GM19193 (cell line): ENCODE measurements around the gene CSGALNACT2.

Source experiments
- POLR2A ChIP-seq: IDR thresholded peaks from 4 replicates; pipeline ENCODE4 v1.6.1; 2011; ENCODE audit not compliant: insufficient read depth, insufficient read length; ENCODE audit errors: extremely low read depth

Gene CSGALNACT2

DNA sequence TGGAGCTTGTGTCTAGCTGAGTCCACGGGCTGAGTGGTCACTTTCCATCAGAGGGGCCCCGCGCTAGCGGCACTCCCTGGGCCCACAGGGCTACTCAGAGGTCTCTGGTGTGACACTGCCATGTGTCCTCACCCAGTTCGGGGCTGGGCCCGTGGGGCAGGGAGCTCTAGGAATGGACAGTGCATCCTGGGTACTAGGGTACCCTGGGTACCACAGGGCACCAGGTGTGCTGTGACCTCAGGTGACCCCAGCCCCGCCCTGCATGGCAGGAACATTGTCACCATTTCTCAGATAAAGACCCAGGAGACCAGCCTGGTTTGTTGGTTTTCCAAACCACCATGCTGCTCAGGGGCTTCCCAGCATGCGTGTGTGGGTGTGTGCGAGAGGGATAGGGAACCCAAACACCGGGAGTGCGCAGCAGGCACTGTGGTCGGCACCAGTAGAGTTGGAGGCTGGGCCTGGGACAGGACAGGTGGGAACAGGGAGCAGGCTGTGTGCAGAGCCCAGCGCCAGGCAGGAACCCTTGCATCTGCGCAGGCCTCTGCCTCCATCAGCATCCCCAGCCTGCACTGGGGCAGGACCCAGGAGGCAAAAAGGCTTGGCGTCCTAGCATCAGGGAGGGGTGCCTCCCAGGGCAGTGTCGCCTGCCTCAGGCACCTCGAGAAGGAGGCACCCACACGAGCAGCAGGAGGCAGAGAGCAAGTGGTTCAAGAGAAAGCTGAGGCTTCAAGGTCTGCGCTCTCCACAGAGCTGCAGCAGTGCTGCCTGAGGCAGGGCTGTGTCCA is 19.4 kb upstream of the CSGALNACT2 start:
- TF ChIP-seq POLR2A = no peak

DNA sequence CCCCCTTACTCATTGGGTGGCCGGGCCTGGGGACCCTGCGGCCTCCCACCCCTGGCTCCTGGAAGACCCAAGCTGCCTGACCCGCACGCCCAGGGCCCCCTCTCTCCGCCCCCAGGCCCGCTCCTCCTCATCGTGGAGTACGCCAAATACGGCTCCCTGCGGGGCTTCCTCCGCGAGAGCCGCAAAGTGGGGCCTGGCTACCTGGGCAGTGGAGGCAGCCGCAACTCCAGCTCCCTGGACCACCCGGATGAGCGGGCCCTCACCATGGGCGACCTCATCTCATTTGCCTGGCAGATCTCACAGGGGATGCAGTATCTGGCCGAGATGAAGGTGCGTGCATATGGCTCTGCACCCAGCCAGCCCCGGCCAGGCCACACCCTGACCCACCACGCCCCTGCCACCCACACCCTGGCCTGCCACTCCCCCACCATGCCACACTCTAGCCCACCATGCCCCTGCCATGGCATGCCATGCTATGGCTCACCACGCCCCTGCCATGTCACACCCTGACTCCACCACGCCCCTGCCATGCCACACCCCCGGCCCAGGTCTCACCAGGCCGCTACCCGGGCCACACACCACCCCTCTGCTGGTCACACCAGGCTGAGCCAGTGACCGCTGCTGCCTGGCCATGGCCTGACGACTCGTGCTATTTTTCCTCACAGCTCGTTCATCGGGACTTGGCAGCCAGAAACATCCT is 18.7 kb upstream of the CSGALNACT2 start:
- no peak for TF ChIP-seq POLR2A

DNA sequence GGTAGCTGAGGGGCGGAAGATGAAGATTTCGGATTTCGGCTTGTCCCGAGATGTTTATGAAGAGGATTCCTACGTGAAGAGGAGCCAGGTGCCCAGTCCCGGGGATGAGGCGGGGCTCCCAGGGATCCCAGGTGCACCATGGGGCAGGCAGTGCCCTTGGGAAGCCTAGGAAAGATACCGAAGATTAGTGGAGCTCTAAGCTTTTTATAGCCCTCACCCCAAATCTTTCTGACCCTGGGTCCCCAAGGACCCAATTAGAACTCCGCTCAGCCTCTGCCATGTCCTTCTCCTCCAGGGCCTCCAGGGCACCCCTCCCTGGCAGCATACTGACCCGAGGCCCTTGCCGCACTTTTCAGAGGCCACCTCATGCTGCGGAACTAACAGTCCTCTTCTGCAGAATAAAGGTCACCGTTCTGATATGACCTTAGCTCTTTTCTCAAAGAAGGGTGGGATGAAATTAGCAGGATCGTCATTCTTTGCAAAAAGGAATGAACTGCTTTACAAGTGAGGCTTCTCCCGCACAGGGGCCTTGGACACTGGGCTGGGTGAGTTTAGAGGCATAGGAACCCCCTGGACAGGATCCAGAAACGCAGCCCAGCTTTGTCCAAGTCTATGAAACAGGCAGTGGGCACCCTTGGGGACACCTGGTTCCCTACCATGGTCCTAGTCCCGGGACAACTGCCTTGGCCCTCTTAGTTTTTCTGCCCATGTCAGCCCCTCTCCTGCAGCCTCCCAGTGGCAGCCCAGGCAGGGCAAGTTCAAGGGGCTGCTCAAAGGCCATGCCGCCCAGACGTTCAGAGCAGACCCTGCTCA is 17.9 kb upstream of the CSGALNACT2 start:
- no peak for TF ChIP-seq POLR2A

DNA sequence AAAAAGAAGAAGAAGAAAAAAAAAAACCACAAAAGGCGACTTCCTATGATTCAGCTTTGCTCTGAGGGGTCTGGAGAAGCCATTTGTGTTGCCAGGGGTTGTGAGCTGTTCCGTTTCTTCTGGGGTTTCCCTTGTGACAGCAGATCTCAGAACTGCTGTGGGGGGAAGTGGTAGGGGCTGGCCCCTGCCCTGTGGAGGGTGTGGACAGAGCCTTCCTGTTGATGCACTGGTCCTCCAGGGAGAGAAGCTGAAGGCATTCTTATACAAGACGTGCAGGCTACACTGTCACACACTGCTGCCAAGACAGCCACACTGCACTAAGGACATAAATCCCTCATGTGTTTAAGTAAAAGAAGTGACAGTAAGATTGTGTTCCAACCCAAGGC is 17.3 kb upstream of the CSGALNACT2 start:
- TF ChIP-seq POLR2A = no peak

DNA sequence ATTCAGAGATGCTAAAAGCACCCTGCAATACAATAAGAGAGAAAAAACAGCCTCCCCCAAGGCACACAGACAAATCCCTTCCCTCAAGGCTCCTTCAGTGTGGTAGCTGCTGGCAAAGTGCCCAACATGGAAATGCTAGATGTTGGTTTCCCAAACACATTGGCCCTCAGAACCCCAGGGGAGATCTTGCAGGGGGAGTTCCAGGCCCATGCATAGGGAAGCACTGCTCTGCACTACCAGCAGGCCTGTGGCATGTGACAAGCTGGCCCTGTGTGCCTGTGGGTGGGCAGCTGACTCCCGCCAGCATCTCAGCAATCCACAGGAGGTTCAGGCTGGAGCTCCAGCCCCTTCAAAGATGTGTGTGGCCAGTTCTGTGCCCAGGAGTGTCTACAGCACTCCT is 16.8 kb upstream of the CSGALNACT2 start:
- TF ChIP-seq POLR2A = no peak

DNA sequence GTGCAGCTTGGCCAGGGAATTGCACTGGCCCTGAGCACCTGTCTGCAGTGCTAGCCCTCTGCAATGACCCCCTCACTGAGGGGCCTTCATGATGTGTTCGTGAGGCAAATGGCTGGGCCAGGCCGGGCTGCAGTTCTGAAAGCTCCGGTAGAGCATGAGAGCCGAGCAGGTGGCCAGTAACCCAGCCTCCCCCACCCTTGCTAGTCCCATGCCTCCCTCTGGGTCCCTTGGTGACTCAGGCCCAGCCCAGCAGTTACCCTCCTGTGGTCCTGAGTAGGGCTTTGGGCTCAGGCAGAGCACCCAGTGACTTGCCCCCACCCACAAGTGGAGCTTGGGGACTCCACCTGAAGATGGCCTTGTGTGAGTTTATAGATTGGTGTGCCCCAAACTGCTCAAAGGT is 16.1 kb upstream of the CSGALNACT2 start:
- no peak for TF ChIP-seq POLR2A

DNA sequence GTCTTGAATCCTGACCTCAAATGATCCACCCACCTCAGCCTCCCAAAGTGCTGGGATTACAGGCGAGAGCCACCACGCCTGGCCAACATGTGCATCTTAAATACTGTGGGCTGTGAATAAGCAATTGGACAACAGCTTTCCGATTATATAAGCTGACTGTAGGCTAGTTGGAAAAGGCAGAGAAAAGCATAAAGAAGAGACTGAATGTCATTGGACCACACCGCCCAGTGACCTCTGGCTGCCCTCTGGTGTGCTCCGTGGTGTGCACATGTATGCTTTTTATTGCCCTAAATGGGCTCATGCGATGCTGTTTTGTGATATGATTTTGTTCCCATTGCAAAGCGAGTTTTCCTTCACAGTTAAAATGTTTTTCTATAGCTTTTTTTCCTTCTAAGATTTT is 15.4 kb upstream of the CSGALNACT2 start:
- TF ChIP-seq POLR2A = no peak

DNA sequence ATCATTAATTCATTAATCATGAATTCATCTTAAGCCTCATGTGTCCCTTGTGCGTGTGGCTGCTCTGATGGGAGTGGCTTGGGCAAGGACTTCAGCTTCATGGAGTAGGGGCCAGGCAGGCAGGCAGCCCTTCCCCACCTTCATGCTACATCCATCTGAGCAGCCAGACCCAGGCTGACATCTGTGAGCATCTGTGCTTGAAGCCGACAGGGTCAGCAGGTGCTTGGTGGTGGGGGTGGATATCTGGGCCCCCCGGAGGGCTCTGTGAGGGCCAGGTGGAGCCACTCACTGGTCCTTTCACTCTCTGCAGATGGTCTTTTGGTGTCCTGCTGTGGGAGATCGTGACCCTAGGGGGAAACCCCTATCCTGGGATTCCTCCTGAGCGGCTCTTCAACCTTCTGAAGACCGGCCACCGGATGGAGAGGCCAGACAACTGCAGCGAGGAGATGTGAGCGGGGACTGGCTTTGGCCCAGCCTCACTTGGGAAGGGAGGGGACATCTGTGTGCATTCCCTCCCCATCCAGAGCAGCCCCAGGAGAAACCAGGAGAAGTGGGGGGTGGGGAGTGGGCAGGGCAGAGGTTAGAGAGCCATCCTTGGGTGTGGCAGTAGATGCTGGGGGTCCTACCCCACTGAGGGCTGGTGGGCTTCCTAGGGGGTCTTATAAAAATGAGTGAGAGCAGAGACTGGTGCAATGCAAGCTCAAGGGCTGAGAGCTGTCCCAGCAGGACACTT is 14.7 kb upstream of the CSGALNACT2 start:
- TF ChIP-seq POLR2A = no peak

DNA sequence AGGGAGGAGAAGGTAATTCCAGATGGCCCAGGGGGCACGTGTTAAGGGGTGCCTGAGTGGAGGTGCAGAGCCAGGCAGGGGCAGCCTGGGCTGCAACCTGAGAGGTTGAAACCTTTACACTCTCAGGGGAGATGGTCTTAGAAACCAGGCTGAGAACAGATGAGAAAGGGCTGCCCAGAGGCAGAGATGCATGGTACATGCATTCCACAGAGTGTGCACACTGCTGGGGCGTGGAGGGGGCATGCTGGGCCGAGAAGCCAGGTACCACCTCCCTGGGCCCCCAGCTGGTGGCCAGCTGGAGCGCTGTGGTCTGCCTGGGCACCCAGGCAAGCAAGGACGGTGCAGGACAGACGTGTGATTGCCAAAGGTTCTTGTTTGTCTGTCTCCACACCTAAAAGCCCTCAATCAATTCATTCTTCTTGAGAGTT is 14.1 kb upstream of the CSGALNACT2 start:
- TF ChIP-seq POLR2A = no peak

DNA sequence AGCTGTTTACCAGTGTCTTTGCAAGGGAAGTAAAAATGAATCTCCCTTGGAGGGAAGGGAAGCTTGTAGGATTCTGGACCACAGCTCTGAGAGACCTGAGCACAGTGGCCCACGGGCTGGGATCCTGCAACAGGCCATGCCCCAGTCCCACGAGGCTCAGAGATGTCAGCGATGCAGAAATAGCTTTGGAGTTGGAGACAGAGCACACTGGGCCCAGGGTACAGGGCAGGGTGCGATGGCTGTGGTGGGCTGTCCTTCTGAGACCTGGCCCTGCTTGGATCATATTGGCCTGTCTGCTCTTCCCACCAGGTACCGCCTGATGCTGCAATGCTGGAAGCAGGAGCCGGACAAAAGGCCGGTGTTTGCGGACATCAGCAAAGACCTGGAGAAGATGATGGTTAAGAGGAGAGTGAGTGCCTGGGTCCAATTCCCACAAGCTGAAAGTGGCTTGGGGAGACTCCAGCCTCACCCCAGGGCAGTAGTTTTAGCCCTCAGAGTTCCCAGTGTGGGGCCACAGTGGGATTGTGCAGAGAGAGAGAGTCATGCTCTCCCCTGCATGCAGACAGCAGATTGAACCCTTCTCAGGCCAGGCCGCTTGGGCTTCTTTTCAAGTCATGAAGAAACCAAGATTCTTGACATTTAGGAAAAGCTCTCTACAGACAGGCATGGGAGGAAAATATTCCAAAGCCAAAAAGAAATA is 13.5 kb upstream of the CSGALNACT2 start:
- no peak for TF ChIP-seq POLR2A

DNA sequence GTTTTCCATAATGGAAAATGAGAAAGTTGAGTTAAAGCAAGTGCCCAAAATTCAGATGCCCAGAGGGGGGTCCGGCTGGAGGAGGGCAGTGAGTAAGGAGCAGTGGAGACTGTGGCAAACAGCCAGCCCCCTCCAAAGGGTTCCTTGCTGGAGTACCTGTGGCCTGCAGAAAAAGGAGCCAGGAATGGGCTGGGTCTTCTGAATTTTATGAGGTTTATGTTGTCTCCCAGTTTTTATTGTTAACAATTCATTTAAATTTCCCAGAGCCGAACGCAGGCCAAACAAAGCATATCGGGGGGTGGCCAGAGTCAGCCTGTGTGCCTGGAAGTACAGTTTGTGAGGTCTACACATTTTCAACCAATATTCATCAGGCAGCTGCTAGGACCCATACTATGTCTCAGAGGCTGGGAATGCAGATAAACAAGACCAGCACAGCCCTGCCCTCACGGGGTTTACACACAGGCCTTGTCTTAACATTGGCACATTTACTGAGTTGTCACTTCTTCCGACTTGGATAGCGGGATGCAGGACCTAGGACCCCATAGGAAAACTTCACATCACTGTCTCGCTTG is 12.9 kb upstream of the CSGALNACT2 start:
- no peak for TF ChIP-seq POLR2A

DNA sequence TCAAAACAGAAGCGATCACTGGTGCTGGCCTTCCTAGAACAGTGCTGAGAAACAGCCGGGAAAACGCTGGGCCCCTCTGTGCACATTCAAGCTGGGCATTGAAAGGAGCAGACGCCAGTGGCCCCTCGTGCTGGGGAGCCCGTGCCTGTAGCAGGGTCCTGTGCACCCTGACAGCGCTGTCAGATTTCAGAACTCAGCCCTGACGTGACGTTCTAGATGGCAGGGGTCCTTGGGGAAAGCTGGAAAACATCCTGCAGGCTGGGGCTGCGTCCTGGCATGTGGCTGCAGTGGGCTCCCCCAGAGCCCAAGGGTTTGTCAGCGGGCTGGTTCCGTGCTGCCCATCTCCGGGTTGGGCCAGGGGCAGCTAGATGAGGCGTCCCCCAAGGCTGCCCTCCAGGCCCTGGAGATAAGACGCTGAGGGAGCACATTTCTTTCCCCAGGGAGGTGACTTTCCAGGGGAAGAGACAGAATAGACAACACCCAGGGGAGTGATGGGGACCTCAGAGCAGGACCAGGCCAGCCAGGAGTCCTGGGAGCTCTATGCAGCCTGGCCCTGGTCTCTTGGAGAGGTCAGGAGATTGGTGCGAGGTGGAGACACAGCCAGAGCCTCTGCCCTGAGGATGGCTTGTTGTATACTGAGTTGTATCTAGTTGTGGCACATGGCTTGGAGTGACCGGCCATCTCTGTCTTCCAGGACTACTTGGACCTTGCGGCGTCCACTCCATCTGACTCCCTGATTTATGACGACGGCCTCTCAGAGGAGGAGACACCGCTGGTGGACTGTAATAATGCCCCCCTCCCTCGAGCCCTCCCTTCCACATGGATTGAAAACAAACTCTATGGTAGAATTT is 12.1 kb upstream of the CSGALNACT2 start:
- no peak for TF ChIP-seq POLR2A
